DND-41 (cell line): ENCODE results near the gene TDRD9.

Experiments
- ATAC-seq: fragments of 200-7000 bp; cut with Tn5 transposase; 3 replicates; pipeline ENCODE4 v1.9.1; 2021; ENCODE audit warnings: low read depth; ENCODE audit not compliant: insufficient read depth
- DNase-seq: peaks from one replicate; pipeline ENCODE4 v3.0.0-alpha.2; 2020
- H2AFZ ChIP-seq: 2 replicates; pipeline ENCODE4 v1.6.0; 2012; ENCODE audit warnings: low read depth, low read length
- H3K27ac ChIP-seq: 2 replicates; pipeline ENCODE4 v1.5.1; 2012; ENCODE audit warnings: low read length, inconsistent platforms
- H3K27me3 ChIP-seq: fragments of 200-600 bp; sonication (generic); 2 replicates; pipeline ENCODE4 v1.6.0; 2012; ENCODE audit warnings: low read length, mild to moderate bottlenecking, inconsistent platforms; ENCODE audit not compliant: insufficient read depth, poor library complexity
- H3K36me3 ChIP-seq: 2 replicates; pipeline ENCODE4 v1.5.1; 2012; ENCODE audit warnings: low read length, inconsistent platforms; ENCODE audit not compliant: insufficient read depth
- H3K4me1 ChIP-seq: 2 replicates; pipeline ENCODE4 v1.5.1; 2012; ENCODE audit warnings: mild to moderate bottlenecking, low read length; ENCODE audit not compliant: insufficient read depth
- H3K4me2 ChIP-seq: 2 replicates; pipeline ENCODE4 v1.6.0; 2012; ENCODE audit warnings: mild to moderate bottlenecking, moderate library complexity, low read length, inconsistent platforms; ENCODE audit not compliant: insufficient read depth
- H3K4me3 ChIP-seq, 2 experiments: fragments of 200-600 bp in 1 of 2; shearing (Covaris generic) in 1 of 2; 2 replicates each; pipeline ENCODE4 v1.5.1; 2012 to 2016; ENCODE audit warnings: inconsistent platforms in 2 of 2, low read length in 2 of 2, mild to moderate bottlenecking in 2 of 2, low read depth in 1 of 2, moderate library complexity in 1 of 2
- H3K79me2 ChIP-seq: 2 replicates; pipeline ENCODE4 v1.6.0; 2012; ENCODE audit warnings: low read length, inconsistent platforms; ENCODE audit not compliant: insufficient read depth
- H3K9ac ChIP-seq: 2 replicates; pipeline ENCODE4 v1.6.0; 2012; ENCODE audit warnings: low read depth, mild to moderate bottlenecking, inconsistent platforms, low read length, moderate library complexity
- H3K9me3 ChIP-seq: 2 replicates; pipeline ENCODE4 v1.5.1; 2012; ENCODE audit warnings: low read length, moderate library complexity, mild to moderate bottlenecking, inconsistent platforms; ENCODE audit not compliant: insufficient read depth, severe bottlenecking
- H4K20me1 ChIP-seq: 2 replicates; pipeline ENCODE4 v1.6.0; 2012; ENCODE audit warnings: low read length; ENCODE audit not compliant: insufficient read depth
- EZH2 ChIP-seq: IDR thresholded peaks from 3 replicates; pipeline ENCODE4 v1.6.1; 2012; ENCODE audit warnings: borderline replicate concordance, low read depth, mild to moderate bottlenecking, moderate library complexity, low read length, inconsistent platforms; ENCODE audit not compliant: severe bottlenecking
- TF ChIP-seq, protein P1 (sequence below): IDR thresholded peaks from 2 replicates; pipeline ENCODE4 v1.5.1; 2012; ENCODE audit warnings: borderline replicate concordance, low read length, moderate library complexity, mild to moderate bottlenecking; ENCODE audit not compliant: poor library complexity, severe bottlenecking; ENCODE audit errors: extremely low read depth

Gene TDRD9

DNA sequence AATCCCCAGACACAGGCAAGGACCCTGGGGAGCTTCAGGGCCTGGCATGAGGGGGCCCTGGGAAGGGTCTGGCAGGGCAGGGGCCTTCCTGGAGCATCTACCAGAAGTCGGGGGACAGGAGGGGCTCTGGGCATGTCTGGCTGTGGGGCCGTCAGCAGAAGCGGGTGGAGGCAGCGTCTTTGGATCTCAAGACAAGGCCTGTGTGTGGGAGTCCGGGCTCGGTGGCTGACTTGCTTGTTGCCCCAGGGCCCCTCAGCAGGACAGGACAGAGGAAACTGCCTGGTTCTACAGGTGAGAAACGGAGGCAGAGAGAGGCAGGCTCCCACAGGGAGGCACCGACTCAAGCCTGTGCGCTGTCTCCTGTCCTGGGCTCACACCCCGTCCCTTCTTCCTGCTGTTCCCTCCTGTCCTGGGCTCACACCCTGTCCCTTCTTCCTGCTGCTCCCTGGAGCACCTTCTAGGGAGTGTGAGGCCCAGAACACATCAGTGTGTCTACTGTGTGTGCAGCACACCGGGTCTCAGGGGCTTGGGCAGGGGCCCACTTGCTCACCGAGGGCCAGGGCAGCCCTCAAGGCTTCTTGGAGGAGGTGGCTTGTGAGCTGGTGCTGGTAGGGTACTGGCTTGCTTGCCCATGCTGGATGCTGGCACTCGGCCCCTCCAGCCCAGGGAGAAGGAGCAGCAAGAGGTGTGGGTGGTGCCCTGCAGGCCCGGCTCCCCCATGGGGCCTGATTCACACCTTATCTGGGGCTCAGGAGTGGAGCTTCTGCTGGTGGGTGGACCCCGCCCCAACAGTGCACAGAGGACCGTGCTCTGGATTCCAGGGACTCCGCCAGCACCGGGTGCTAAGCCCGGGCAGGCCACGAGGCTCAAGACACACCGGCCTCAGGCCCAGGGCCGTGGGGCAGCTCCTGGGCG is 172.2 kb downstream of the TDRD9 start:
- Histone ChIP-seq H4K20me1 (0 out of 2 replicates have a peak, but pooled peaks cover 2% of the 10 kb centered on the region), H2AFZ (no peak overlapping the region), H3K79me2 (no peaks in the 10 kb centered on the region), H3K9me3 (no peaks in the 10 kb centered on the region), H3K27me3 (no peaks in the 10 kb centered on the region), H3K9ac (no peak overlapping the region), H3K4me2 (no peak overlapping the region), H3K27ac (no peak overlapping the region), H3K4me3 (no peak overlapping the region), H3K4me1 (no peaks in the 10 kb centered on the region), H3K36me3 (no peaks in the 10 kb centered on the region)
- ATAC-seq (no peak), DNase-seq (no peak)
- no peak for TF ChIP-seq EZH2
- TF ChIP-seq, protein P1, sequence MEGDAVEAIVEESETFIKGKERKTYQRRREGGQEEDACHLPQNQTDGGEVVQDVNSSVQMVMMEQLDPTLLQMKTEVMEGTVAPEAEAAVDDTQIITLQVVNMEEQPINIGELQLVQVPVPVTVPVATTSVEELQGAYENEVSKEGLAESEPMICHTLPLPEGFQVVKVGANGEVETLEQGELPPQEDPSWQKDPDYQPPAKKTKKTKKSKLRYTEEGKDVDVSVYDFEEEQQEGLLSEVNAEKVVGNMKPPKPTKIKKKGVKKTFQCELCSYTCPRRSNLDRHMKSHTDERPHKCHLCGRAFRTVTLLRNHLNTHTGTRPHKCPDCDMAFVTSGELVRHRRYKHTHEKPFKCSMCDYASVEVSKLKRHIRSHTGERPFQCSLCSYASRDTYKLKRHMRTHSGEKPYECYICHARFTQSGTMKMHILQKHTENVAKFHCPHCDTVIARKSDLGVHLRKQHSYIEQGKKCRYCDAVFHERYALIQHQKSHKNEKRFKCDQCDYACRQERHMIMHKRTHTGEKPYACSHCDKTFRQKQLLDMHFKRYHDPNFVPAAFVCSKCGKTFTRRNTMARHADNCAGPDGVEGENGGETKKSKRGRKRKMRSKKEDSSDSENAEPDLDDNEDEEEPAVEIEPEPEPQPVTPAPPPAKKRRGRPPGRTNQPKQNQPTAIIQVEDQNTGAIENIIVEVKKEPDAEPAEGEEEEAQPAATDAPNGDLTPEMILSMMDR = no peak

DNA sequence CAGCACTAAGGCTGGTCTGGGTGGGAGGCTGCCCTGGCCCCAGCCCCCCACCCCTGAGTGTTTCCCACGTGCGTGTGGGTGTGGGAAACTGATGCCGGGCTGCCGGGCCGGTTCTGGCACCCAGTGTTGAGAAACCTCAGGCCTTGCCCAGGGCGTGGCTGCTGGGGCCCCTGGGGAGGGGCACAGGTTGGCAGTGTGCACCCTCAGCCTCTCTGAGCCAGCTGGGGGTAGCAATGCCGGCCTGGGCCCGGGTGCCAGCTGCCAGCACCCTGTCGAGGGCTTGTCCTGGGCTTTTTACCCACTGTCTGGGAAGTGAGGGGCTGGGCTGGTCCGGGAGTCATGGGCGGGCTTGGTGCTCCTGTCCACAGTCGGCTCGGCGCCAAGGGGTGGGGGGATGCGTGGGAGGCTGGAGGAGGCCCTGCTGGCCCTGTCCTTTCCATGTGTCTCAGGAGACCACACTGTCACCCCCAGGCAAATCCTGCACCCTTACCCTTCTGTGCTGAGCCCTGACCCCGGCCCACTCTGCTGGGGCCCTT is 172.9 kb downstream of the TDRD9 start:
- H3K4me2 ChIP-seq = no peak overlapping the region

DNA sequence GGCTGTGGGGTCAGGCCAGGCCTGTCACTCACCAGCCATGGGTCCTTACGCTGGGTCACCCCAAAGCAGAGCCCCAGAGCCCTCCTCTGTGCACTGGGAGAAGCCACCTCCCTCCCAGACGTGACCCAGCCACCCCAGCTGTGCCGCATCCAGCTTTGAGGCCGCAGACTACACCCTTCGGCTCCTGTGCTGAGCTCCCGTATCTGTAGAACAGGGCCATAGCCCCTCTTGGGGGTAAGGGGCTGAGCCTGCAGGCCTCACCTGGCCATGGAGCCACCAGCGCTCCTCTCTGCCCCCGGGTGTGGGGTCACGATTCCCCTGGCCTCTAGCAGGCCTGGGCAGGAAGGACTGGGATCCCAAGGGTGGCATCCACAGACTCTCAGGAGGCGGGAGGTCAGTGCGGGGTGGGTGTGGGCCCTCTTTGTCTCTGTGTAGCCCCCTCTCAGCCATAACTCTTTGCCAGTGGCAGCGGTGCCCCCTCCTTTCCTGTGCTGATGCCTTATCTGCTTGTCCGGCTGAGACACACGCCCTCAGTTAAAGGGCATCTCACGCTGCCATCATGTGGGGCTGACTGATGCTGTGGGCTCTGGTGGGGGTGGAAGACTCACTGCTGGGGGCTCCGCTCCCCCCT is 173.5 kb downstream of the TDRD9 start:
- H3K4me1 ChIP-seq = no peaks in the 10 kb centered on the region
- H3K27me3 ChIP-seq = no peaks in the 10 kb centered on the region
- no peaks in the 10 kb centered on the region for H3K36me3 ChIP-seq
- no peaks in the 10 kb centered on the region for H3K9me3 ChIP-seq
- H3K4me3 ChIP-seq = no peak overlapping the region
- H3K27ac ChIP-seq = no peak overlapping the region
- no peaks in the 10 kb centered on the region for H3K79me2 ChIP-seq
- no peak overlapping the region for H3K4me2 ChIP-seq
- H3K9ac ChIP-seq = no peak overlapping the region
- H4K20me1 ChIP-seq = peaks cover 4% of the 10 kb centered on the region; the same call in 1 of the 2 replicates
- DNase-seq (no peak), ATAC-seq (no peak)
- TF ChIP-seq EZH2 = no peak
- TF ChIP-seq, protein P1 = no peak
- no peak overlapping the region for H2AFZ ChIP-seq

More for the DNA sequence above, 172.9 kb downstream of the TDRD9 start:
- no peaks in the 10 kb centered on the region for H3K36me3 ChIP-seq
- no peak for TF ChIP-seq EZH2
- TF ChIP-seq, protein P1 = no peak
- H4K20me1 ChIP-seq = 0 out of 2 replicates have a peak, but pooled peaks cover 2% of the 10 kb centered on the region
- H3K4me3 ChIP-seq = no peak overlapping the region
- no peaks in the 10 kb centered on the region for H3K27me3 ChIP-seq
- no peaks in the 10 kb centered on the region for H3K4me1 ChIP-seq
- no peak overlapping the region for H3K9ac ChIP-seq
- no peak overlapping the region for H3K27ac ChIP-seq
- ATAC-seq (no peak), DNase-seq (no peak)
- no peaks in the 10 kb centered on the region for H3K9me3 ChIP-seq
- H2AFZ ChIP-seq = no peak overlapping the region
- H3K79me2 ChIP-seq = no peaks in the 10 kb centered on the region
